ENCODE data around the gene PREPL. TPM values are rescaled to one million over a fixed set of nuclear protein-coding genes. Genes with fewer than 3 reads are reported as not detected.
"Not testable (repeated sequence)": the region's sequence is repeated elsewhere in the genome, so short reads cannot be mapped to it uniquely, and the experiment has no call there.

The PREPL gene
- total RNA-seq, 1 experiment from 2014 or later: 43.0 TPM

DNA sequence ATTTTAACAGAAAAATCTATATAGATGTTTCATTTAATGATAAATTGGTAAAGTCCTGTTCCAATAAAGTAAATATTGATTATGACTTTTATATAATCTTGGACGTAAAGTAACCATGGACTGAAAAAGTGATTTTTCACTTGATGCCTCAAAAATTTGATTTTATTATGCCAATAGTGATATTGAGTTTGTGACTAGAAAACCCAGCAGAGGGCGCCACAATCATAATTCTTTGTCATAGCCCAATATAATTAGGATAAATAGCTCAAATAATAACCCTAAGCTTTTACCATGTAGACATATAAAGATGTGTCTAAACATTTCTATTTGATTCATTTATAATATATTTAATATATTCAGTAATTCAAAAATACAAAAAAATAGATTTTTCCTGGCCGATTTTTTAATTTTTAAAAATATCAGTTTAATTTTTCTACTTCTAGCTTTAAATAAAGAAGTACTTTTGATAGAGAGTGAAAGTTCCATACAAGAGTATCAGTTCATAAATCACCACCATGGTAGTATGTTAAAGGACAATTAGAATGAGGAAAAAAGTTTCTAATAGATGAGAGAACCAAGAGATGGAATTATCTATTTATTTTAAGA, 31.1 kb upstream of the PREPL start:
- intact Hi-C loops (cut with micrococcal nuclease; ENCODE audit: unreplicated experiment): loop anchor here (2.0 to 5.0 kb wide), 2 partner anchors 85 to 564 kb away; no protein-coding TSS in a partner anchor
- no TSS peak for BruUV-seq (replicated peaks)
- Mint-ChIP-seq H3K27me3 (ENCODE audit: unreplicated experiment) (no peaks in the 10 kb centered on the region), H3K4me1 (ENCODE audit: low read depth, unreplicated experiment) (peaks cover 9% of the 10 kb centered on the region), H3K27ac (ENCODE audit: unreplicated experiment) (no peak overlapping the region), H3K9me3 (ENCODE audit: low read depth, unreplicated experiment) (no peaks in the 10 kb centered on the region), H3K36me3 (ENCODE audit: insufficient read depth, unreplicated experiment) (no peaks in the 10 kb centered on the region), H3K4me3 (ENCODE audit: low read depth, unreplicated experiment) (no peak overlapping the region)
- DNase-seq: peak; percentile 54
- TF ChIP-seq, protein P1, sequence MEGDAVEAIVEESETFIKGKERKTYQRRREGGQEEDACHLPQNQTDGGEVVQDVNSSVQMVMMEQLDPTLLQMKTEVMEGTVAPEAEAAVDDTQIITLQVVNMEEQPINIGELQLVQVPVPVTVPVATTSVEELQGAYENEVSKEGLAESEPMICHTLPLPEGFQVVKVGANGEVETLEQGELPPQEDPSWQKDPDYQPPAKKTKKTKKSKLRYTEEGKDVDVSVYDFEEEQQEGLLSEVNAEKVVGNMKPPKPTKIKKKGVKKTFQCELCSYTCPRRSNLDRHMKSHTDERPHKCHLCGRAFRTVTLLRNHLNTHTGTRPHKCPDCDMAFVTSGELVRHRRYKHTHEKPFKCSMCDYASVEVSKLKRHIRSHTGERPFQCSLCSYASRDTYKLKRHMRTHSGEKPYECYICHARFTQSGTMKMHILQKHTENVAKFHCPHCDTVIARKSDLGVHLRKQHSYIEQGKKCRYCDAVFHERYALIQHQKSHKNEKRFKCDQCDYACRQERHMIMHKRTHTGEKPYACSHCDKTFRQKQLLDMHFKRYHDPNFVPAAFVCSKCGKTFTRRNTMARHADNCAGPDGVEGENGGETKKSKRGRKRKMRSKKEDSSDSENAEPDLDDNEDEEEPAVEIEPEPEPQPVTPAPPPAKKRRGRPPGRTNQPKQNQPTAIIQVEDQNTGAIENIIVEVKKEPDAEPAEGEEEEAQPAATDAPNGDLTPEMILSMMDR (IDR thresholded peaks at IDR 0.05; ENCODE audit: unreplicated experiment): no peak
- CTCF ChIA-PET: interaction anchor here (0.6 to 1.8 kb wide), 7 partner anchors 31 to 563 kb away, joined by 3 to 22 read pairs (median 4); partner anchors contain the start of genes CAMKMT and PREPL

DNA sequence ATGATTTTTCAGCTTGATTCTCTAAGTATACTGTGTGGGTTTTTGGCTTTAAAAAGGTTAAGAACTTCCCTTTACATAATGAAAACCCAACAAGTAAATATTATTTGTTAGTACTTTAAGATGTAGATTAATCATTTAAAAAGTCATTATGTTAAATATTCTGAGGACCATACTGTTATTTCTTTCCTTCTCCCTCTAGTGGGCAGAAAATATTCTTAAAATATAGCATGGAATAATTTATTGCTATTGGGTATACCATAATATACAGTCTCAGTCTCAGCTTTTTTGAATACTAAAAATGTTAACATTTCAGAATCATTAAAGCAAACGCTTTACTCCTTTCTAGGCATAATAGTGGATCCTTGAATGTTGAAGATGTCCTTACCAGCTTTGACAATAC, 28.6 kb upstream of the PREPL start:
- Mint-ChIP-seq H3K9me3 (ENCODE audit: low read depth, unreplicated experiment) (no peaks in the 10 kb centered on the region), H3K36me3 (ENCODE audit: insufficient read depth, unreplicated experiment) (no peaks in the 10 kb centered on the region), H3K27me3 (ENCODE audit: unreplicated experiment) (no peaks in the 10 kb centered on the region), H3K27ac (ENCODE audit: unreplicated experiment) (no peak overlapping the region), H3K4me1 (ENCODE audit: low read depth, unreplicated experiment) (peaks cover 9% of the 10 kb centered on the region), H3K4me3 (ENCODE audit: low read depth, unreplicated experiment) (no peak overlapping the region)
- CTCF ChIA-PET: interaction anchor here (0.6 kb wide), 1 partner anchor 10 kb away, joined by 3 read pairs; no protein-coding TSS in a partner anchor
- intact Hi-C loops (cut with micrococcal nuclease; ENCODE audit: unreplicated experiment): loop anchor here (5.0 kb wide), 1 partner anchor 87 kb away; no protein-coding TSS in a partner anchor
- no TSS peak for BruUV-seq (replicated peaks)
- TF ChIP-seq, protein P1 (IDR thresholded peaks at IDR 0.05; ENCODE audit: unreplicated experiment): peak; percentile 17
- no peak for DNase-seq

DNA sequence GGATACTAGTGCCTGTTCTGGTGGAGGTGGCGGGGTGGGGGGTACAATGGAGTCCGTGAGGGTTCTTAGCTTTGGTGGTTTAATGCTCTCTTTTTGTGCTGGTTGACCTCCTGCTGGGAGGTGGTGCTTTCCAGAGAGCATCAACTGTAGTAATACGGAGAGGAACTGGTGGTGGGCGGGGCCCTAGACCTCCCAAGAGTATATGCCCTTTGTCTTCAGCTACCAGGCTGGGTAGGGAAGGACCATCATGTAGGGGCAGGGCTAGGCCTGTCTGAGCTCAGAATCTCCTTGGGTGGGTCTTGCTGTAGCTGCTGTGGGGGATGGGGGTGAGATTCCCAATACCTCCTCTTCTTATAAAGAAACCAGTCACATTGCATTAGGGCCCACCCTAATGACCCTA, 27.6 kb upstream of the PREPL start:
- peaks cover 9% of the 10 kb centered on the region for H3K4me1 Mint-ChIP-seq (ENCODE audit: low read depth, unreplicated experiment)
- no peak for DNase-seq
- TF ChIP-seq, protein P1 (IDR thresholded peaks at IDR 0.05; ENCODE audit: unreplicated experiment): no peak
- H3K9me3 Mint-ChIP-seq (ENCODE audit: low read depth, unreplicated experiment): no peaks in the 10 kb centered on the region
- CTCF ChIA-PET: no interaction called here
- H3K4me3 Mint-ChIP-seq (ENCODE audit: low read depth, unreplicated experiment): no peak overlapping the region
- H3K36me3 Mint-ChIP-seq (ENCODE audit: insufficient read depth, unreplicated experiment): no peaks in the 10 kb centered on the region
- intact Hi-C loops (cut with micrococcal nuclease; ENCODE audit: unreplicated experiment): no loop called here
- H3K27ac Mint-ChIP-seq (ENCODE audit: unreplicated experiment): no peak overlapping the region
- no TSS peak for BruUV-seq (replicated peaks)
- H3K27me3 Mint-ChIP-seq (ENCODE audit: unreplicated experiment): no peaks in the 10 kb centered on the region

DNA sequence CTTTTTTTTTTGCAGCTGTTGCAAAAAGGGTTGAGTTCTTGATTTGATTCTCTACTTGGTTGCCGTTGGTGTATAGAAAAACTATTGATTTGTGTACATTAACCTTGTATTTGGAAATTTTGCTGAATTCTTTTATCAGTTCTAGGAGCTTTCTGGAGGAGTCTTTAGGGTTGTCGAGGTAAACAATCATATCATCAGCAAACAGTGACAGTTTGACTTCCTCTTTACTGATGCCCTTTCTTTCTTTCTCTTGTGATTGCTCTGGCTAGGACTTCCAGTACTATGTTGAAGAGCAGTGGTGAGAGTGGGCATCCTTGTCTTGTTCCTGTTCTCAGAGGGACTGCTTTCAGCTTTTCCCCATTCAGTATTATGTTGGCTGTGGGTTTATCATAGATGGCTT, 23.9 kb upstream of the PREPL start:
- not testable (repeated sequence) for H3K27me3 Mint-ChIP-seq (ENCODE audit: unreplicated experiment); H3K27ac Mint-ChIP-seq (ENCODE audit: unreplicated experiment); BruUV-seq (replicated peaks)

DNA sequence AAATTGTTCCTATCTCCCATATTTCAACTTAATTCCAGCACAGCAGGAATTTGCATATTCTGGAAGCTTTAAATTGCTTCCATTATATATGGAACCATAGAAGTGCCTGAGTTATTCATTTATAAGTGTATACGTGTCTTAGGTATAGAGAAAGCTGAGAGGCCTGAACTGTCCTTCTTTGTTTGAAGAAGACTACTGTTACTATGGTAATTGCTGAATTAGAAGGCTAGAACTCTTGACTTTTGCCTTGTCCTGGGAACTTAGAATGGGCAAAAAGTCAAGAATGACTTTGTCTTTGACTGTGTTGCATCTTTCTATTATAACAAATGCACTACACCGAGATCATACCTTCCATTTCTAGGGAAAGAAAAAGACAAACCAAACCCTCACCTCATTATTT, 16.2 kb upstream of the PREPL start:
- Mint-ChIP-seq H3K36me3 (ENCODE audit: insufficient read depth, unreplicated experiment) (peaks cover 19% of the 10 kb centered on the region), H3K27me3 (ENCODE audit: unreplicated experiment) (no peaks in the 10 kb centered on the region), H3K4me1 (ENCODE audit: low read depth, unreplicated experiment) (no peaks in the 10 kb centered on the region), H3K9me3 (ENCODE audit: low read depth, unreplicated experiment) (no peaks in the 10 kb centered on the region), H3K4me3 (ENCODE audit: low read depth, unreplicated experiment) (no peak overlapping the region), H3K27ac (ENCODE audit: unreplicated experiment) (no peak overlapping the region)
- intact Hi-C loops (cut with micrococcal nuclease; ENCODE audit: unreplicated experiment): no loop called here
- no TSS peak for BruUV-seq (replicated peaks)
- CTCF ChIA-PET: no interaction called here
- TF ChIP-seq, protein P1 (IDR thresholded peaks at IDR 0.05; ENCODE audit: unreplicated experiment): no peak
- no peak for DNase-seq

More for the DNA sequence above, 23.9 kb upstream of the PREPL start:
- H3K4me1 Mint-ChIP-seq (ENCODE audit: low read depth, unreplicated experiment); H3K4me3 Mint-ChIP-seq (ENCODE audit: low read depth, unreplicated experiment); H3K9me3 Mint-ChIP-seq (ENCODE audit: low read depth, unreplicated experiment); H3K36me3 Mint-ChIP-seq (ENCODE audit: insufficient read depth, unreplicated experiment); DNase-seq; intact Hi-C loops (cut with micrococcal nuclease; ENCODE audit: unreplicated experiment): not testable (repeated sequence)
- CTCF ChIA-PET: interaction anchor here (0.6 kb wide), 1 partner anchor 73 kb away, joined by 3 read pairs; no protein-coding TSS in a partner anchor

Data from Calu3 (cell line).